GM15510 (cell line): ENCODE measurements around the gene AKR1D1.

ENCODE experiments used
- POLR2A ChIP-seq: IDR thresholded peaks from 3 replicates; pipeline ENCODE4 v1.6.1; 2011; ENCODE audit warnings: borderline replicate concordance; ENCODE audit not compliant: insufficient read length; ENCODE audit errors: extremely low read depth

AKR1D1 gene

DNA sequence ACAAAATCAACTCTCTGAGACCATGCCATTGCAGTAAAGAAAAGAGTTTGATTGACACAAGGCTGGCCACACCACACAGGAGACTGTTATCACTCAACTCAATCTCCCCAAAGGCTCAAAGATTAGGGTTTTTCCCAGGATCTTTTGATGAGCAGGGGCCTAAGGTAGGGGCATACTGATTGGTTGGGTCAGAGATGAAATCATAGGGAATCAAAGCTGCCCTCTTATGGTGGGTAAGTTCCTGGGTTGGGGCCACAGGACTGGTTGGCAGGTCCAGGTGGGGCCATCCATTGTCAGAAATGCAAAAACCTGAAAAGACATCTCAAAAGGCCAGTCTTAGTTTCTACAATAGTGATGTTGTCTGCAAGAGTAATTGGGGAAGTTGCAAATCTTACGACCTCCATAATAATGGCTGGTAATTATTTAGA lies 91.6 kb downstream of the AKR1D1 start:
- TF ChIP-seq POLR2A = no peak
